Smooth muscle cell (in vitro differentiated cells): ENCODE measurements around the gene GPBP1. TPM values are rescaled to one million over a fixed set of nuclear protein-coding genes. Genes with fewer than 3 reads are reported as not detected.

Source experiments
- DNase-seq: peaks from one replicate; lab custom pipeline; 2025; ENCODE audit not compliant: unreplicated experiment; lab: John Stamatoyannopoulos, UW
- H2AFZ ChIP-seq: fragments of 200-600 bp; sonication (generic); 2 replicates; pipeline ENCODE4 v1.6.0; 2016; ENCODE audit warnings: antibody characterized with exemption, low read depth, mild to moderate bottlenecking
- H3F3A ChIP-seq: fragments of 200-600 bp; sonication (generic); 2 replicates; pipeline ENCODE4 v1.6.0; 2017; ENCODE audit warnings: antibody characterized with exemption, low read depth
- H3K27ac ChIP-seq: fragments of 200-600 bp; sonication (generic); 2 replicates; pipeline ENCODE4 v1.5.1; 2016; ENCODE audit warnings: low read depth, mild to moderate bottlenecking
- H3K27me3 ChIP-seq: fragments of 200-600 bp; sonication (generic); 2 replicates; pipeline ENCODE4 v1.6.1; 2016; ENCODE audit warnings: low read depth, mild to moderate bottlenecking
- H3K36me3 ChIP-seq: fragments of 200-600 bp; sonication (generic); 2 replicates; pipeline ENCODE4 v1.5.1; 2016; ENCODE audit warnings: low read depth
- H3K4me1 ChIP-seq: fragments of 200-600 bp; sonication (generic); 2 replicates; pipeline ENCODE4 v1.5.1; 2016; ENCODE audit warnings: low read depth
- H3K4me2 ChIP-seq: fragments of 200-600 bp; sonication (generic); 2 replicates; pipeline ENCODE4 v1.6.0; 2016; ENCODE audit warnings: mild to moderate bottlenecking
- H3K4me3 ChIP-seq: fragments of 200-600 bp; sonication (generic); 2 replicates; pipeline ENCODE4 v1.5.1; 2016; ENCODE audit warnings: mild to moderate bottlenecking
- H3K79me2 ChIP-seq: fragments of 200-600 bp; sonication (generic); 2 replicates; pipeline ENCODE4 v1.6.0; 2016; ENCODE audit warnings: low read depth, mild to moderate bottlenecking
- H3K9ac ChIP-seq: fragments of 200-600 bp; sonication (generic); 2 replicates; pipeline ENCODE4 v1.6.0; 2016; ENCODE audit warnings: low read depth
- H3K9me3 ChIP-seq: fragments of 200-600 bp; sonication (generic); replicated peaks from 2 replicates; pipeline ENCODE4 v1.5.1; 2016; ENCODE audit warnings: low read depth
- H4K20me1 ChIP-seq: fragments of 200-600 bp; sonication (generic); 2 replicates; pipeline ENCODE4 v1.6.0; 2016; ENCODE audit warnings: low read depth
- WGBS: methylation state at CpG from one replicate; pipeline ENCODE4 v1.1.7; 2016; ENCODE audit warnings: low lambda C conversion rate; 5-methylcytosine and 5-hydroxymethylcytosine counted together
- polyA plus RNA-seq: library from polyadenylated mRNA; unstranded; fragments of >200 nt; fragmentation: Nextera tagmentation; extraction: Ambion mirVana; gene quantifications from 2 replicates; pipeline ENCODE4 v1.2.1, GENCODE V29; 2016
- total RNA-seq: library from RNA; depleted of rRNA; stranded (reverse); fragments of >200 nt; gene quantifications from 2 replicates; pipeline ENCODE4 v1.2.3, GENCODE V29; 2014
- TF ChIP-seq, protein P1 (sequence below): fragments of 200-600 bp; sonication (generic); IDR thresholded peaks from 2 replicates; pipeline ENCODE4 v1.5.1; 2017; ENCODE audit warnings: borderline replicate concordance, mild to moderate bottlenecking, antibody characterized with exemption; ENCODE audit not compliant: insufficient read depth, poor library complexity, severe bottlenecking

GPBP1 gene
- total RNA-seq, result 78.8 and 87.4 TPM in 2 replicates
- polyA plus RNA-seq, result 43.2 and 45.4 TPM in 2 replicates

- Histone ChIP-seq H2AFZ (peak within 1 kb of the TSS; percentile 78), H4K20me1 (peaks cover 41% of the 10 kb centered on the region), H3K9me3 (no peaks in the 10 kb centered on the region), H3K27me3 (no peaks in the 10 kb centered on the region), H3K4me1 (peaks cover 32% of the 10 kb centered on the region), H3K27ac (peak within 1 kb of the TSS; percentile 99), H3K9ac (peak within 1 kb of the TSS; percentile 99), H3K36me3 (no peaks in the 10 kb centered on the region), H3K4me3 (peak within 1 kb of the TSS; percentile 87), H3K79me2 (peaks cover 48% of the 10 kb centered on the region), H3K4me2 (peak within 1 kb of the TSS; percentile 96), H3F3A (peaks cover 10% of the 10 kb centered on the region)
- peak; percentile 100 for DNase-seq
- under 1% methylated on average over 46 of the region's 83 CpGs for WGBS
- TF ChIP-seq, protein P1, sequence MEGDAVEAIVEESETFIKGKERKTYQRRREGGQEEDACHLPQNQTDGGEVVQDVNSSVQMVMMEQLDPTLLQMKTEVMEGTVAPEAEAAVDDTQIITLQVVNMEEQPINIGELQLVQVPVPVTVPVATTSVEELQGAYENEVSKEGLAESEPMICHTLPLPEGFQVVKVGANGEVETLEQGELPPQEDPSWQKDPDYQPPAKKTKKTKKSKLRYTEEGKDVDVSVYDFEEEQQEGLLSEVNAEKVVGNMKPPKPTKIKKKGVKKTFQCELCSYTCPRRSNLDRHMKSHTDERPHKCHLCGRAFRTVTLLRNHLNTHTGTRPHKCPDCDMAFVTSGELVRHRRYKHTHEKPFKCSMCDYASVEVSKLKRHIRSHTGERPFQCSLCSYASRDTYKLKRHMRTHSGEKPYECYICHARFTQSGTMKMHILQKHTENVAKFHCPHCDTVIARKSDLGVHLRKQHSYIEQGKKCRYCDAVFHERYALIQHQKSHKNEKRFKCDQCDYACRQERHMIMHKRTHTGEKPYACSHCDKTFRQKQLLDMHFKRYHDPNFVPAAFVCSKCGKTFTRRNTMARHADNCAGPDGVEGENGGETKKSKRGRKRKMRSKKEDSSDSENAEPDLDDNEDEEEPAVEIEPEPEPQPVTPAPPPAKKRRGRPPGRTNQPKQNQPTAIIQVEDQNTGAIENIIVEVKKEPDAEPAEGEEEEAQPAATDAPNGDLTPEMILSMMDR, result no peak
These were observed at the start of gene GPBP1 for GRCh38 chr5:57173319-57174127. Gene GPBP1, plus strand, starts transcription at chr5:57174059. Its CDS starts 40,072 bp downstream, at chr5:57214131.

DNA sequence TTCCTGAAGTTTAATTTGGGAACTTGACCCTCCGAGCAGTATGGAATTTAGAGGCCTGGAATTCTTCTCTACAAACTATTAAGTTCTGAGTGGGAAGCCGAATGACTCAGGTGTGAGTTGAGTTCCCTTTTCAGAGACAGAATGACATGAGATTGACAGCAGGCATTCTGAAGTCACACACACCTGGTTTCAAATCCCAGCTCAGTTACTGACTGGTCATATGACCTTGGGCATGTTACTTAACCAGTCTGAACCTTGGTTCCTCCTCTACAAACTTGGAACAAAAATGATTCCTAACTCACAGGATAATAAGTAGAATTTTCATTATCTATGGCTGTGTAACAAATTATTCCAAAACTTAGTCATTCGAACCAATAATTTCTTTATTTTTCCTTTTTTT lies 45.5 kb upstream of the GPBP1 start:
- Histone ChIP-seq H3K9ac (no peak overlapping the region), H3K9me3 (no peaks in the 10 kb centered on the region), H3K36me3 (no peaks in the 10 kb centered on the region), H3K27me3 (no peaks in the 10 kb centered on the region), H3K4me3 (no peak overlapping the region), H3K4me1 (no peaks in the 10 kb centered on the region), H3K4me2 (no peak overlapping the region), H3K27ac (no peak overlapping the region), H2AFZ (no peak overlapping the region), H3F3A (no peaks in the 10 kb centered on the region), H4K20me1 (no peaks in the 10 kb centered on the region), H3K79me2 (no peaks in the 10 kb centered on the region)
- WGBS, result 73% methylated on average over 3 of the region's 3 CpGs
- TF ChIP-seq, protein P1, result no peak
- DNase-seq, result no peak

DNA sequence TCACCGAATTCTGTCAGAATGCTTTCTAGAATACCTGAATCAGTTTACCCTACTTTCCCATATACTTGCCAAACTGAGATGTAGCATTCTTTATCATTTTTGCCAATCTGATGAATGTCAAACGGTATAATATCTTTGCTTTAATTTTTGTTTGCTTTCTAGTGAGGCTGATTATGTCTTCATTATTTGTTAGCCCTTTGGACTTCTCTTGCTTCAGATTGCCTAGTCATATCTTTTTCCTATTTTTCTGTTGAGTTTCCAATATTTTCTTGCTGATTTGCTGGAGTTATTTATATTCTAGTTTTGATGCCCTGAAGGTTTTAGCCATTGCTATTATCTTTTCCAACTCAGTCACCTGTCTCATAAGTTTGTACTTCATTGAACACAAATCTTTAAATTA lies 40.3 kb upstream of the GPBP1 start:
- no peaks in the 10 kb centered on the region for H3K9me3 ChIP-seq
- whole genome bisulfite sequencing, result 91% methylated on average over 2 of the region's 2 CpGs
- no peaks in the 10 kb centered on the region for H3K79me2 ChIP-seq
- no peaks in the 10 kb centered on the region for H4K20me1 ChIP-seq
- no peaks in the 10 kb centered on the region for H3K27me3 ChIP-seq
- no peaks in the 10 kb centered on the region for H3K4me1 ChIP-seq
- H3K4me2 ChIP-seq, result no peak overlapping the region
- H3F3A ChIP-seq, result no peaks in the 10 kb centered on the region
- H3K27ac ChIP-seq, result no peak overlapping the region
- H3K4me3 ChIP-seq, result no peak overlapping the region
- no peak overlapping the region for H2AFZ ChIP-seq
- H3K36me3 ChIP-seq, result no peaks in the 10 kb centered on the region
- TF ChIP-seq, protein P1, result no peak
- DNase-seq, result no peak
- H3K9ac ChIP-seq, result no peak overlapping the region
